Fibroblast of skin of scalp (primary cell): ENCODE data around the gene SHC2.
"Not testable (repeated sequence)": the region's sequence is repeated elsewhere in the genome, so short reads cannot be mapped to it uniquely, and the experiment has no call there.

Experiments
- DNase-seq: peaks from one replicate; pipeline ENCODE4 v3.0.0-alpha.2; 2013

The SHC2 gene

GRCh38 chr19:469833-470232 lies 9.0 kb upstream of the SHC2 start:
- no peak for DNase-seq

- DNase-seq: no peak
Observed at GRCh38 chr19:468587-469256, 7.9 kb upstream of the SHC2 start.

GRCh38 chr19:467554-467953 lies 6.7 kb upstream of the SHC2 start:
- DNase-seq: no peak

GRCh38 chr19:465056-465816 lies 4.4 kb upstream of the SHC2 start:
- DNase-seq: no peak

- DNase-seq: no peak
Observed at GRCh38 chr19:464208-464545, 3.3 kb upstream of the SHC2 start.

- DNase-seq: no peak
Observed at GRCh38 chr19:463483-464207, 2.8 kb upstream of the SHC2 start.

- DNase-seq: no peak
Observed at GRCh38 chr19:461721-462551, 1.1 kb upstream of the SHC2 start.

GRCh38 chr19:459724-460511 lies 915 bp downstream of the SHC2 start:
- peak; percentile 14 for DNase-seq

GRCh38 chr19:458091-459042 lies 2.5 kb downstream of the SHC2 start:
- no peak for DNase-seq

GRCh38 chr19:457636-458035 lies 3.2 kb downstream of the SHC2 start:
- no peak for DNase-seq

- DNase-seq: no peak
Observed at GRCh38 chr19:456547-457110, 4.2 kb downstream of the SHC2 start.

GRCh38 chr19:455851-456546 lies 4.8 kb downstream of the SHC2 start:
- DNase-seq: no peak

GRCh38 chr19:455031-455705 lies 5.7 kb downstream of the SHC2 start:
- no peak for DNase-seq

GRCh38 chr19:453606-454005 lies 7.2 kb downstream of the SHC2 start:
- no peak for DNase-seq

- DNase-seq: no peak
Observed at GRCh38 chr19:452829-453228, 8.0 kb downstream of the SHC2 start.

GRCh38 chr19:450912-451481 lies 9.8 kb downstream of the SHC2 start:
- not testable (repeated sequence) for DNase-seq

GRCh38 chr19:449916-450315 lies 10.9 kb downstream of the SHC2 start:
- DNase-seq: no peak

- no peak for DNase-seq
Observed at GRCh38 chr19:447816-448560, 12.8 kb downstream of the SHC2 start.
